Hepatocyte (in vitro differentiated cells): Measurements from ENCODE around the gene THAP8. TPM values are rescaled to one million over a fixed set of nuclear protein-coding genes. Genes with fewer than 3 reads are reported as not detected.
"Not testable (repeated sequence)": the region's sequence is repeated elsewhere in the genome, so short reads cannot be mapped to it uniquely, and the experiment has no call there.

Source experiments
- DNase-seq: peaks from one replicate; pipeline ENCODE4 v3.0.0-alpha.2; 2016; ENCODE audit warnings: low spot score
- H2AFZ ChIP-seq: fragments of 200-600 bp; sonication (generic); 2 replicates; pipeline ENCODE4 v1.6.0; 2016; ENCODE audit warnings: antibody characterized with exemption, mild to moderate bottlenecking
- H3K27ac ChIP-seq: fragments of 200-600 bp; sonication (generic); 2 replicates; pipeline ENCODE4 v1.5.1; 2016; ENCODE audit warnings: mild to moderate bottlenecking
- H3K27me3 ChIP-seq: fragments of 200-600 bp; sonication (generic); 2 replicates; pipeline ENCODE4 v1.6.1; 2016
- H3K36me3 ChIP-seq: fragments of 200-600 bp; sonication (generic); replicated peaks from 2 replicates; pipeline ENCODE4 v1.5.1; 2016; ENCODE audit warnings: low read depth; ENCODE audit not compliant: insufficient read depth
- H3K4me1 ChIP-seq: fragments of 200-600 bp; sonication (generic); 2 replicates; pipeline ENCODE4 v1.5.1; 2016; ENCODE audit warnings: mild to moderate bottlenecking, moderate library complexity; ENCODE audit not compliant: insufficient read depth
- H3K4me2 ChIP-seq: fragments of 200-600 bp; sonication (generic); 2 replicates; pipeline ENCODE4 v1.6.0; 2016
- H3K4me3 ChIP-seq: fragments of 200-600 bp; sonication (generic); 2 replicates; pipeline ENCODE4 v1.5.1; 2016; ENCODE audit warnings: mild to moderate bottlenecking
- H3K79me2 ChIP-seq: fragments of 200-600 bp; sonication (generic); 2 replicates; pipeline ENCODE4 v1.6.0; 2017; ENCODE audit warnings: mild to moderate bottlenecking
- H3K9me2 ChIP-seq: fragments of 200-600 bp; sonication (generic); replicated peaks from 2 replicates; pipeline ENCODE4 v1.6.0; 2017; ENCODE audit warnings: mild to moderate bottlenecking; ENCODE audit not compliant: insufficient read depth
- H3K9me3 ChIP-seq: fragments of 200-600 bp; sonication (generic); 2 replicates; pipeline ENCODE4 v1.5.1; 2016; ENCODE audit warnings: low read depth, mild to moderate bottlenecking
- H4K20me1 ChIP-seq: fragments of 200-600 bp; sonication (generic); 2 replicates; pipeline ENCODE4 v1.6.0; 2016; ENCODE audit warnings: mild to moderate bottlenecking; ENCODE audit not compliant: insufficient read depth, poor library complexity, severe bottlenecking
- EZH2 ChIP-seq: fragments of 200-600 bp; sonication (generic); IDR thresholded peaks from 2 replicates; pipeline ENCODE4 v1.6.1; 2016; ENCODE audit warnings: antibody characterized with exemption, mild to moderate bottlenecking, borderline replicate concordance
- EZH2phosphoT487 ChIP-seq: fragments of 200-600 bp; sonication (generic); IDR thresholded peaks from one replicate; pipeline ENCODE4 v1.6.1; 2018; ENCODE audit warnings: antibody characterized with exemption, mild to moderate bottlenecking, low read depth, moderate library complexity; ENCODE audit not compliant: unreplicated experiment, severe bottlenecking
- WGBS: methylation state at CpG from one replicate; pipeline ENCODE4 v1.1.6; 2016; ENCODE audit warnings: low lambda C conversion rate; ENCODE audit errors: missing lambda C conversion rate; 5-methylcytosine and 5-hydroxymethylcytosine counted together
- polyA plus RNA-seq: library from polyadenylated mRNA; unstranded; fragments of >200 nt; fragmentation: Nextera tagmentation; extraction: Ambion mirVana; gene quantifications from 2 replicates; pipeline ENCODE4 v1.2.1, GENCODE V29; 2016
- total RNA-seq: library from RNA; depleted of rRNA; stranded (reverse); fragments of >200 nt; gene quantifications from 2 replicates; pipeline ENCODE4 v1.2.3, GENCODE V29; 2014
- TF ChIP-seq, protein P1 (sequence below): fragments of 200-600 bp; sonication (generic); IDR thresholded peaks from 2 replicates; pipeline ENCODE4 v1.5.1; 2016; ENCODE audit warnings: antibody characterized with exemption, mild to moderate bottlenecking; ENCODE audit not compliant: poor library complexity

THAP8 gene
- total and polyA plus RNA-seq, 2 experiments from 2014 or later, result 4.5 to 23.1 TPM

- Histone ChIP-seq H3K4me1 (no peaks in the 10 kb centered on the region), H3K9me2 (no peaks in the 10 kb centered on the region), H3K79me2 (no peaks in the 10 kb centered on the region), H3K9me3 (no peaks in the 10 kb centered on the region), H2AFZ (no peak overlapping the region), H3K4me3 (no peak overlapping the region), H3K27ac (no peak overlapping the region), H3K27me3 (no peaks in the 10 kb centered on the region), H3K36me3 (no peaks in the 10 kb centered on the region), H4K20me1 (no peaks in the 10 kb centered on the region), H3K4me2 (no peak overlapping the region)
- no peak for TF ChIP-seq EZH2
- TF ChIP-seq, protein P1, sequence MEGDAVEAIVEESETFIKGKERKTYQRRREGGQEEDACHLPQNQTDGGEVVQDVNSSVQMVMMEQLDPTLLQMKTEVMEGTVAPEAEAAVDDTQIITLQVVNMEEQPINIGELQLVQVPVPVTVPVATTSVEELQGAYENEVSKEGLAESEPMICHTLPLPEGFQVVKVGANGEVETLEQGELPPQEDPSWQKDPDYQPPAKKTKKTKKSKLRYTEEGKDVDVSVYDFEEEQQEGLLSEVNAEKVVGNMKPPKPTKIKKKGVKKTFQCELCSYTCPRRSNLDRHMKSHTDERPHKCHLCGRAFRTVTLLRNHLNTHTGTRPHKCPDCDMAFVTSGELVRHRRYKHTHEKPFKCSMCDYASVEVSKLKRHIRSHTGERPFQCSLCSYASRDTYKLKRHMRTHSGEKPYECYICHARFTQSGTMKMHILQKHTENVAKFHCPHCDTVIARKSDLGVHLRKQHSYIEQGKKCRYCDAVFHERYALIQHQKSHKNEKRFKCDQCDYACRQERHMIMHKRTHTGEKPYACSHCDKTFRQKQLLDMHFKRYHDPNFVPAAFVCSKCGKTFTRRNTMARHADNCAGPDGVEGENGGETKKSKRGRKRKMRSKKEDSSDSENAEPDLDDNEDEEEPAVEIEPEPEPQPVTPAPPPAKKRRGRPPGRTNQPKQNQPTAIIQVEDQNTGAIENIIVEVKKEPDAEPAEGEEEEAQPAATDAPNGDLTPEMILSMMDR, result no peak
- TF ChIP-seq EZH2phosphoT487, result no peak
- 85% methylated on average over 10 of the region's 10 CpGs for WGBS
- DNase-seq, result no peak
Measured at GRCh38 chr19:36073121-36073876, 19.2 kb upstream of the THAP8 start.

DNA sequence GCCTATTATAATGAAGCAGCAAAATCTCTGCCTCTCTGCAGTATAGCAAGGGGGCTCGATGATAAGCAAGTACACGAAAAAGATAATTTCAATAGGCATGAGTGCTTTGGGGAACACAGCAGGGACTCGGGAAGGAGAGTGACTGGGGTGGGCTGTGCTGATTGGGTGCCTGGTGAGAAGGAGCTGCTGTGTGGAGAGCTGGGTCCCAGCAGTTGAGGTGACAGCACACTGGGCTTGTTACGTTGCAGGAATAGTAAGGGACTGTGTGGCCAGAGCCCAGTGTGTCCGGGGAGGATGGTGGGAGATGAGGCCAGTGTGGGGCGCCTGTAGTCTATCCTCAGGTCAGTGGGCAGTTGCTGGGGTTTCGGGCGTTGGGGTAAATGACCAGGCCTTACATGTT lies 18.0 kb upstream of the THAP8 start:
- TF ChIP-seq, protein P1, result no peak
- TF ChIP-seq EZH2phosphoT487 (no peak), EZH2 (no peak)
- Histone ChIP-seq H3K4me1 (no peaks in the 10 kb centered on the region), H3K27me3 (no peaks in the 10 kb centered on the region), H3K27ac (no peak overlapping the region), H4K20me1 (no peaks in the 10 kb centered on the region), H3K4me3 (no peak overlapping the region), H3K79me2 (no peaks in the 10 kb centered on the region), H3K36me3 (no peaks in the 10 kb centered on the region), H3K4me2 (no peak overlapping the region), H3K9me3 (no peaks in the 10 kb centered on the region), H3K9me2 (no peaks in the 10 kb centered on the region), H2AFZ (no peak overlapping the region)
- 88% methylated on average over 8 of the region's 8 CpGs for WGBS
- DNase-seq, result no peak

GRCh38 chr19:36068810-36069499 lies 14.9 kb upstream of the THAP8 start:
- not testable (repeated sequence) for DNase-seq
- 100% methylated on average over 2 of the region's 57 CpGs for WGBS

DNA sequence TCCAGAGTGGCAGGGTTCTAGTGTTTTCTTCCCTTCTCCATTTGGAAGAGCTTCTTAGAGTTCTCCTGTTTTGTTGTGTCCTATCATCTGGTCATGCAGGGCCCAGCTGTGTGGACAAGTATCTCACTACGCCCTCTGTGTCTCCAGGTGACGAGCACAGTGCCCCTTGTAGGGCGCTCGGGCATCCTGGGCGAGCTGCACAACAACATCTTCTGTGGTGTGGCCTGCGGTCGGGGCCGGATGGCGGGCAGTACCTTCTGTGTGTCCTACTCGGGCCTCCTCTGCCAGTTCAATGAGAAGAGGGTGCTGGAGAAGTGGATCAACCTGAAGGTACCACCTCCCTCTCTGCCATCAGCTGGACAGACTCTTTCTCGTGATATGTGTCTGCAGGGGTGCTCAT lies 13.6 kb upstream of the THAP8 start:
- no peak overlapping the region for H3K4me2 ChIP-seq
- no peaks in the 10 kb centered on the region for H3K27me3 ChIP-seq
- no peaks in the 10 kb centered on the region for H3K9me2 ChIP-seq
- no peaks in the 10 kb centered on the region for H3K9me3 ChIP-seq
- H3K27ac ChIP-seq, result no peak overlapping the region
- no peak overlapping the region for H3K4me3 ChIP-seq
- no peaks in the 10 kb centered on the region for H3K79me2 ChIP-seq
- H2AFZ ChIP-seq, result no peak overlapping the region
- H4K20me1 ChIP-seq, result no peaks in the 10 kb centered on the region
- 87% methylated on average over 11 of the region's 11 CpGs for WGBS
- H3K4me1 ChIP-seq, result no peaks in the 10 kb centered on the region
- TF ChIP-seq, protein P1, result no peak
- TF ChIP-seq EZH2phosphoT487, result no peak
- no peak for TF ChIP-seq EZH2
- H3K36me3 ChIP-seq, result no peaks in the 10 kb centered on the region
- no peak for DNase-seq

More at GRCh38 chr19:36068810-36069499, 14.9 kb upstream of the THAP8 start:
- not testable (repeated sequence) for H3K4me3 ChIP-seq, H3K27ac ChIP-seq, H3K79me2 ChIP-seq, H3K9me3 ChIP-seq, H2AFZ ChIP-seq, H3K27me3 ChIP-seq, H4K20me1 ChIP-seq, H3K9me2 ChIP-seq, H3K4me2 ChIP-seq, H3K36me3 ChIP-seq, H3K4me1 ChIP-seq
